ENCODE results near the gene SEH1L. TPM values are rescaled to one million over a fixed set of nuclear protein-coding genes. Genes with fewer than 3 reads are reported as not detected.
A peak's percentile ranks its signal among the peaks of the same experiment; 100 is the strongest.

The SEH1L gene
- total and polyA plus RNA-seq, 10 of the 15 experiments (the other 5 are each of a cell fraction or from before 2014, with no cell fraction given) = 27.5 to 109 (median 52.8) TPM

DNA sequence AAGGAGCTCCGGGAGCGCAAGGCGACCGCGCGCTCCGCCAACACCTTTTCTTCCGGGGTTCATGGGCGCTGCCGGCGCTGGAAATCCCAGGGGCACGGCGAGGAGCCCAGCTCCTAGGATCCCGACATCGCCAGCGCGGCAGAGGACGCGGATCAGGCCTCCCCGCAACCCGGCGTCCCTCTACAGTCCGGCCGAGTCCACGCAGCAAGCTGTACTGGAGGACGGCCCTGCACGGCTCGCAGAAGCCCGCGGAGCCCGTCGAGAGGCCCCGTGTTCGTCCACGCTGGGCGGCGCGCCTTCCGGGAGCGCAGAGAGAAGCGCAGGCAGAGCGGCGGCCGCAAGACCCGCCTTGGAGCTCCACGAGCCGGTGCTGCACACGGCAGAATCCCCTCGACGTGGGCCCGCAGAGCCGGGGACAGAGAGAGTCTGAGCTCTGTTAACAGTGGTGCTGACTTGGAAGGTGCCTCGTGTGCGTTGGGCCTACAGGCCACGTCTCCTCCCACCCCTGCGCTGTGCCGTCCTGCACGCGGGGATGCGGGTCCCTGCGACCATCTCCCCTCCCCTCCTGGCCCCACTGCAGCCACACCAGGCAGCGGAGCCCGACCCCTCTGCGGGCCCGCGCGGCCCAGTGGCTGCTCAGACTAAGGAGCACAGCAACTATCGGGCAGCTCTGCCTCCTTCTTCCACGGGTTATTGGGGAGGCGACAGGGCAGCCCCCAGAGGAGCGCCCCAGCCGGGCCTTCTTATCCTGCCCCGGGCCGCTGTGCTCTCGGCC lies 35.7 kb upstream of the SEH1L start (continued):
- TF ChIP-seq SREBF1 (IDR thresholded peaks at IDR 0.05; ENCODE audit: low read length) (no peak), ZNF24 (IDR thresholded peaks at IDR 0.05) (no peak)

GRCh38 chr18:12921178-12921577 lies 26.6 kb upstream of the SEH1L start:
- Histone ChIP-seq H3K27ac (ENCODE audit: control insufficient read depth, insufficient read depth) (no peak overlapping the region), H3K27me3 (replicated peaks in 1 of 2; ENCODE audit: control insufficient read depth in 2 of 2, insufficient read depth in 2 of 2, low read length in 1 of 2) (no peaks in the 10 kb centered on the region; a peak in 3 of 4 replicates), H3K4me1 (ENCODE audit: control insufficient read depth, insufficient read depth, low read length) (peaks cover 8% of the 10 kb centered on the region), H4K20me1 (ENCODE audit: control insufficient read depth, insufficient read depth) (no peaks in the 10 kb centered on the region), H3K9me3 (replicated peaks; ENCODE audit: control insufficient read depth, insufficient read depth, low read length) (no peaks in the 10 kb centered on the region), H3K4me3 (no peak overlapping the region), H3K4me2 (ENCODE audit: control insufficient read depth, insufficient read depth) (peak overlapping the region; percentile 80), H3K79me2 (ENCODE audit: control insufficient read depth, insufficient read depth, low read length) (no peaks in the 10 kb centered on the region), H2AFZ (ENCODE audit: control insufficient read depth, low read depth, low read length) (peak overlapping the region; percentile 26; the same call in 1 of the 2 replicates), H3K9ac (ENCODE audit: control insufficient read depth, insufficient read depth, low read length) (no peak overlapping the region), H3K36me3 (ENCODE audit: control insufficient read depth in 2 of 2, insufficient read depth in 2 of 2, low read length in 1 of 2) (no peaks in the 10 kb centered on the region)
- no TSS peak for BruUV-seq (replicated peaks)
- 34% methylated on average over 7 of the region's 7 CpGs for WGBS (ENCODE audit: insufficient coverage, insufficient replicate concordance, low lambda C conversion rate, missing lambda C conversion rate)
- CTCF ChIA-PET = interaction anchor here (0.9 to 2.7 kb wide), 7 partner anchors 13 to 196 kb away, joined by 3 to 9 read pairs (median 5); partner anchors contain the start of gene PTPN2
- DNase-seq (ENCODE audit: low read depth, low spot score) = peak; percentile 36
- SMC1A ChIA-PET (ENCODE audit: uncharacterized antibody, unreplicated experiment) = interaction anchor here (0.9 to 1.9 kb wide), 7 partner anchors 13 to 177 kb away, joined by 3 to 11 read pairs (median 4); no protein-coding TSS in a partner anchor
- POLR2A ChIA-PET = no interaction called here
- FAIRE-seq = peak; percentile 93
- ATAC-seq = peak; percentile 98
- in situ Hi-C loops (cut with MboI) = no loop called here
- intact Hi-C loops (cut with micrococcal nuclease; ENCODE audit: unreplicated experiment) = no loop called here
- RAD21 ChIA-PET (ENCODE audit: unreplicated experiment) = interaction anchor here (0.8 to 2.5 kb wide), 5 partner anchors 13 to 36 kb away, joined by 3 to 9 read pairs (median 4); no protein-coding TSS in a partner anchor
- TF ChIP-seq TARDBP (IDR thresholded peaks at IDR 0.05; ENCODE audit: borderline replicate concordance) (no peak), RFX5 (IDR thresholded peaks at IDR 0.05; ENCODE audit: low read depth, low read length) (no peak), CEBPB (IDR thresholded peaks at IDR 0.05; ENCODE audit: borderline replicate concordance in 1 of 2, low read depth in 2 of 2, low read length in 2 of 2) (no peak), NR2F1 (conservative IDR thresholded peaks at IDR 0.05) (peak; percentile 67), DPF2 (IDR thresholded peaks at IDR 0.05) (no peak), POLR2A (IDR thresholded peaks at IDR 0.05; ENCODE audit: low read depth, low read length) (no peak), SMC3 (IDR thresholded peaks at IDR 0.05; ENCODE audit: borderline replicate concordance, low read length) (no peak), MTA3 (IDR thresholded peaks at IDR 0.05; ENCODE audit: borderline replicate concordance, low read length) (no peak), CUX1 (IDR thresholded peaks at IDR 0.05; ENCODE audit: insufficient replicate concordance, low read depth, low read length) (no peak), PAX8 (IDR thresholded peaks at IDR 0.05) (no peak), ZNF217 (IDR thresholded peaks at IDR 0.05) (no peak), STAT1 (conservative IDR thresholded peaks at IDR 0.05) (no peak), SUZ12 (IDR thresholded peaks at IDR 0.05; ENCODE audit: unreplicated experiment) (no peak)
- TF ChIP-seq, protein P1, sequence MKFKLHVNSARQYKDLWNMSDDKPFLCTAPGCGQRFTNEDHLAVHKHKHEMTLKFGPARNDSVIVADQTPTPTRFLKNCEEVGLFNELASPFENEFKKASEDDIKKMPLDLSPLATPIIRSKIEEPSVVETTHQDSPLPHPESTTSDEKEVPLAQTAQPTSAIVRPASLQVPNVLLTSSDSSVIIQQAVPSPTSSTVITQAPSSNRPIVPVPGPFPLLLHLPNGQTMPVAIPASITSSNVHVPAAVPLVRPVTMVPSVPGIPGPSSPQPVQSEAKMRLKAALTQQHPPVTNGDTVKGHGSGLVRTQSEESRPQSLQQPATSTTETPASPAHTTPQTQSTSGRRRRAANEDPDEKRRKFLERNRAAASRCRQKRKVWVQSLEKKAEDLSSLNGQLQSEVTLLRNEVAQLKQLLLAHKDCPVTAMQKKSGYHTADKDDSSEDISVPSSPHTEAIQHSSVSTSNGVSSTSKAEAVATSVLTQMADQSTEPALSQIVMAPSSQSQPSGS (IDR thresholded peaks at IDR 0.05; ENCODE audit: low read length) = no peak
- TF ChIP-seq, protein P2, sequence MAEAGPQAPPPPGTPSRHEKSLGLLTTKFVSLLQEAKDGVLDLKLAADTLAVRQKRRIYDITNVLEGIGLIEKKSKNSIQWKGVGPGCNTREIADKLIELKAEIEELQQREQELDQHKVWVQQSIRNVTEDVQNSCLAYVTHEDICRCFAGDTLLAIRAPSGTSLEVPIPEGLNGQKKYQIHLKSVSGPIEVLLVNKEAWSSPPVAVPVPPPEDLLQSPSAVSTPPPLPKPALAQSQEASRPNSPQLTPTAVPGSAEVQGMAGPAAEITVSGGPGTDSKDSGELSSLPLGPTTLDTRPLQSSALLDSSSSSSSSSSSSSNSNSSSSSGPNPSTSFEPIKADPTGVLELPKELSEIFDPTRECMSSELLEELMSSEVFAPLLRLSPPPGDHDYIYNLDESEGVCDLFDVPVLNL (IDR thresholded peaks at IDR 0.05; ENCODE audit: low read depth, low read length) = no peak
